WTC11 (cell line): ENCODE measurements around the gene MSS51. TPM values are rescaled to one million over a fixed set of nuclear protein-coding genes. Genes with fewer than 3 reads are reported as not detected.

Source experiments
- ATAC-seq: fragments of 200-7000 bp; cut with Tn5 transposase; 2 replicates; pipeline ENCODE4 v1.10.0; 2021; ENCODE audit warnings: mild to moderate bottlenecking, moderate library complexity
- CTCF ChIA-PET: fragments of 300-600 bp; sonication (Branson Sonifier 250); formaldehyde crosslinking; loops from one replicate; lab custom pipeline; 2021; ENCODE audit warnings: antibody characterized with exemption; lab: Charles Lee
- POLR2A ChIA-PET: fragments of 350-600 bp; sonication (Branson Sonifier 250); formaldehyde crosslinking; loops from one replicate; lab custom pipeline; 2021; ENCODE audit warnings: antibody characterized with exemption; lab: Charles Lee
- DNase-seq: peaks from one replicate; pipeline ENCODE4 v3.0.0; 2021; ENCODE audit warnings: low spot score
- H3K27ac Mint-ChIP-seq: 2 replicates; pipeline ENCODE4 v1.8.0; 2021; ENCODE audit warnings: mixed read lengths
- H3K27me3 Mint-ChIP-seq: 2 replicates; pipeline ENCODE4 v1.8.0; 2021; ENCODE audit warnings: low read depth, mild to moderate bottlenecking, moderate library complexity, mixed read lengths
- H3K36me3 Mint-ChIP-seq: 2 replicates; pipeline ENCODE4 v1.8.0; 2021; ENCODE audit warnings: mixed read lengths
- H3K4me1 Mint-ChIP-seq: 2 replicates; pipeline ENCODE4 v1.8.0; 2022; ENCODE audit warnings: mixed read lengths
- H3K4me3 Mint-ChIP-seq: 2 replicates; pipeline ENCODE4 v1.8.0; 2021; ENCODE audit warnings: mild to moderate bottlenecking, moderate library complexity, mixed read lengths
- H3K9me3 Mint-ChIP-seq: 2 replicates; pipeline ENCODE4 v1.8.0; 2021; ENCODE audit warnings: mixed read lengths
- ELF4 ChIP-seq: sonication (generic); formaldehyde crosslinking; IDR thresholded peaks from 2 replicates; pipeline ENCODE4 v1.8.1; 2022; ENCODE audit warnings: low read depth, mild to moderate bottlenecking, moderate library complexity, missing genetic modification reagents
- EMX1 ChIP-seq: fragments of 250-450 bp; sonication (Bioruptor Pico); IDR thresholded peaks from 2 replicates; pipeline ENCODE4 v1.8.0; 2021; ENCODE audit warnings: mild to moderate bottlenecking
- FOXP1 ChIP-seq: sonication (generic); formaldehyde crosslinking; IDR thresholded peaks from 2 replicates; pipeline ENCODE4 v1.8.0; 2022; ENCODE audit warnings: missing genetic modification reagents, mild to moderate bottlenecking, moderate library complexity, borderline replicate concordance
- GRHL2 ChIP-seq: fragments of 250-450 bp; sonication (Bioruptor Pico); IDR thresholded peaks from 2 replicates; pipeline ENCODE4 v1.8.0; 2022; ENCODE audit warnings: mild to moderate bottlenecking, moderate library complexity; ENCODE audit not compliant: insufficient replicate concordance, severe bottlenecking
- HMGA2 ChIP-seq: fragments of 250-450 bp; sonication (Bioruptor Pico); IDR thresholded peaks from 2 replicates; pipeline ENCODE4 v1.4.0; 2021; ENCODE audit warnings: mild to moderate bottlenecking, moderate library complexity
- IRF2 ChIP-seq: sonication (generic); formaldehyde crosslinking; IDR thresholded peaks from 2 replicates; pipeline ENCODE4 v1.8.0; 2022; ENCODE audit warnings: low read depth, missing genetic modification reagents, borderline replicate concordance
- MXD4 ChIP-seq: fragments of 250-450 bp; sonication (Bioruptor Pico); IDR thresholded peaks from 2 replicates; pipeline ENCODE4 v1.8.0; 2021; ENCODE audit warnings: mild to moderate bottlenecking, moderate library complexity, borderline replicate concordance
- NR2C2 ChIP-seq: sonication (generic); formaldehyde crosslinking; IDR thresholded peaks from 2 replicates; pipeline ENCODE4 v1.8.0; 2022; ENCODE audit warnings: mild to moderate bottlenecking, missing genetic modification reagents
- RORB ChIP-seq: fragments of 250-450 bp; sonication (Bioruptor Pico); IDR thresholded peaks from 2 replicates; pipeline ENCODE4 v1.9.0; 2021; ENCODE audit warnings: mild to moderate bottlenecking
- SOX15 ChIP-seq: fragments of 250-450 bp; sonication (Bioruptor Pico); IDR thresholded peaks from 2 replicates; pipeline ENCODE4 v1.9.0; 2021; ENCODE audit warnings: mild to moderate bottlenecking
- ZNF232 ChIP-seq: sonication (generic); formaldehyde crosslinking; IDR thresholded peaks from 2 replicates; pipeline ENCODE4 v1.8.0; 2022; ENCODE audit warnings: mild to moderate bottlenecking, missing genetic modification reagents
- total RNA-seq: library from RNA; stranded (reverse); gene quantifications from 3 replicates; pipeline ENCODE4 v1.2.3, GENCODE V29; 2021
- TF ChIP-seq, protein P1 (sequence below): sonication (generic); formaldehyde crosslinking; IDR thresholded peaks from 2 replicates; pipeline ENCODE4 v1.8.1; 2023; ENCODE audit warnings: mild to moderate bottlenecking, moderate library complexity, missing genetic modification reagents
- TF ChIP-seq, protein P2 (sequence below): sonication (generic); formaldehyde crosslinking; IDR thresholded peaks from 2 replicates; pipeline ENCODE4 v1.8.0; 2023; ENCODE audit warnings: mild to moderate bottlenecking, missing genetic modification reagents
- TF ChIP-seq, protein P3 (sequence below): sonication (generic); formaldehyde crosslinking; IDR thresholded peaks from 2 replicates; pipeline ENCODE4 v1.8.1; 2022; ENCODE audit warnings: low read depth, missing genetic modification reagents, borderline replicate concordance
- TF ChIP-seq, protein P4 (sequence below): sonication (generic); formaldehyde crosslinking; IDR thresholded peaks from 2 replicates; pipeline ENCODE4 v1.8.0; 2023; ENCODE audit warnings: missing genetic modification reagents, mild to moderate bottlenecking, borderline replicate concordance
- TF ChIP-seq, protein P5 (sequence below): sonication (generic); formaldehyde crosslinking; IDR thresholded peaks from 2 replicates; pipeline ENCODE4 v1.8.0; 2022; ENCODE audit warnings: mild to moderate bottlenecking, missing genetic modification reagents
- TF ChIP-seq, protein P6 (sequence below): sonication (generic); formaldehyde crosslinking; IDR thresholded peaks from 2 replicates; pipeline ENCODE4 v1.8.0; 2022; ENCODE audit warnings: mild to moderate bottlenecking, missing genetic modification reagents
- TF ChIP-seq, protein P7 (sequence below): fragments of 200-600 bp; IDR thresholded peaks from 2 replicates; pipeline ENCODE4 v1.8.0; 2022; ENCODE audit warnings: antibody characterized with exemption

Gene MSS51
- total RNA-seq, 1 experiment from 2014 or later: 3.0 TPM

DNA sequence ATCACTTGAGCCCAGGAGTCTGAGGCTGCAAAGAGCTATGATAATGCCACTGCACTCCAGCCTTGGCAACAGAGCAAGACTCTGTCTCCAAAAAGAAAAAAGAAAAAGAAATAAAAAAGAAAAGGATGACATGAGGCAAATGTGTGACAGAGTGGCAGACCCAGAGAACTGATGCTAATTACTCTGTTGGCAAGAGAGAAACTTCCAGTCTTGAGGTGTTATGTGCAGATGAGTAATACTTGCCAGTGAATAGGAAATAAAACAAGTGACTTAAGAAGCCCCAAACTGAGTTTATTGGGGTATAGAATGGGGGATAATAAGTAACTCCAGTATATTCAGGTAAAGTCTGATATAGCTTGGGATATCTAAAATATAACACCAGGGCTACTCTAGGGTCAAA is 10.1 kb downstream of the MSS51 start:
- Mint-ChIP-seq H3K27me3 (no peaks in the 10 kb centered on the region), H3K36me3 (peaks cover 23% of the 10 kb centered on the region), H3K9me3 (no peaks in the 10 kb centered on the region), H3K4me3 (no peak overlapping the region), H3K4me1 (no peaks in the 10 kb centered on the region), H3K27ac (no peak overlapping the region)
- no peak for ATAC-seq
- TF ChIP-seq HMGA2 (CRISPR knock-in tag) (no peak), NR2C2 (CRISPR knock-in tag) (no peak), GRHL2 (CRISPR knock-in tag) (no peak), IRF2 (no peak), RORB (CRISPR knock-in tag) (no peak), EMX1 (CRISPR knock-in tag) (no peak), MXD4 (no peak), ZNF232 (CRISPR knock-in tag) (no peak), FOXP1 (CRISPR knock-in tag) (no peak), ELF4 (CRISPR knock-in tag) (no peak)
- TF ChIP-seq, protein P1, sequence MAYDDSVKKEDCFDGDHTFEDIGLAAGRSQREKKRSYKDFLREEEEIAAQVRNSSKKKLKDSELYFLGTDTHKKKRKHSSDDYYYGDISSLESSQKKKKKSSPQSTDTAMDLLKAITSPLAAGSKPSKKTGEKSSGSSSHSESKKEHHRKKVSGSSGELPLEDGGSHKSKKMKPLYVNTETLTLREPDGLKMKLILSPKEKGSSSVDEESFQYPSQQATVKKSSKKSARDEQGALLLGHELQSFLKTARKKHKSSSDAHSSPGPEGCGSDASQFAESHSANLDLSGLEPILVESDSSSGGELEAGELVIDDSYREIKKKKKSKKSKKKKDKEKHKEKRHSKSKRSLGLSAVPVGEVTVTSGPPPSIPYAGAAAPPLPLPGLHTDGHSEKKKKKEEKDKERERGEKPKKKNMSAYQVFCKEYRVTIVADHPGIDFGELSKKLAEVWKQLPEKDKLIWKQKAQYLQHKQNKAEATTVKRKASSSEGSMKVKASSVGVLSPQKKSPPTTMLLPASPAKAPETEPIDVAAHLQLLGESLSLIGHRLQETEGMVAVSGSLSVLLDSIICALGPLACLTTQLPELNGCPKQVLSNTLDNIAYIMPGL (CRISPR knock-in tag): no peak
- TF ChIP-seq, protein P2, sequence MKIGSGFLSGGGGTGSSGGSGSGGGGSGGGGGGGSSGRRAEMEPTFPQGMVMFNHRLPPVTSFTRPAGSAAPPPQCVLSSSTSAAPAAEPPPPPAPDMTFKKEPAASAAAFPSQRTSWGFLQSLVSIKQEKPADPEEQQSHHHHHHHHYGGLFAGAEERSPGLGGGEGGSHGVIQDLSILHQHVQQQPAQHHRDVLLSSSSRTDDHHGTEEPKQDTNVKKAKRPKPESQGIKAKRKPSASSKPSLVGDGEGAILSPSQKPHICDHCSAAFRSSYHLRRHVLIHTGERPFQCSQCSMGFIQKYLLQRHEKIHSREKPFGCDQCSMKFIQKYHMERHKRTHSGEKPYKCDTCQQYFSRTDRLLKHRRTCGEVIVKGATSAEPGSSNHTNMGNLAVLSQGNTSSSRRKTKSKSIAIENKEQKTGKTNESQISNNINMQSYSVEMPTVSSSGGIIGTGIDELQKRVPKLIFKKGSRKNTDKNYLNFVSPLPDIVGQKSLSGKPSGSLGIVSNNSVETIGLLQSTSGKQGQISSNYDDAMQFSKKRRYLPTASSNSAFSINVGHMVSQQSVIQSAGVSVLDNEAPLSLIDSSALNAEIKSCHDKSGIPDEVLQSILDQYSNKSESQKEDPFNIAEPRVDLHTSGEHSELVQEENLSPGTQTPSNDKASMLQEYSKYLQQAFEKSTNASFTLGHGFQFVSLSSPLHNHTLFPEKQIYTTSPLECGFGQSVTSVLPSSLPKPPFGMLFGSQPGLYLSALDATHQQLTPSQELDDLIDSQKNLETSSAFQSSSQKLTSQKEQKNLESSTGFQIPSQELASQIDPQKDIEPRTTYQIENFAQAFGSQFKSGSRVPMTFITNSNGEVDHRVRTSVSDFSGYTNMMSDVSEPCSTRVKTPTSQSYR (CRISPR knock-in tag): no peak
- TF ChIP-seq, protein P3, sequence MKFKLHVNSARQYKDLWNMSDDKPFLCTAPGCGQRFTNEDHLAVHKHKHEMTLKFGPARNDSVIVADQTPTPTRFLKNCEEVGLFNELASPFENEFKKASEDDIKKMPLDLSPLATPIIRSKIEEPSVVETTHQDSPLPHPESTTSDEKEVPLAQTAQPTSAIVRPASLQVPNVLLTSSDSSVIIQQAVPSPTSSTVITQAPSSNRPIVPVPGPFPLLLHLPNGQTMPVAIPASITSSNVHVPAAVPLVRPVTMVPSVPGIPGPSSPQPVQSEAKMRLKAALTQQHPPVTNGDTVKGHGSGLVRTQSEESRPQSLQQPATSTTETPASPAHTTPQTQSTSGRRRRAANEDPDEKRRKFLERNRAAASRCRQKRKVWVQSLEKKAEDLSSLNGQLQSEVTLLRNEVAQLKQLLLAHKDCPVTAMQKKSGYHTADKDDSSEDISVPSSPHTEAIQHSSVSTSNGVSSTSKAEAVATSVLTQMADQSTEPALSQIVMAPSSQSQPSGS (CRISPR knock-in tag): no peak
- TF ChIP-seq, protein P4, sequence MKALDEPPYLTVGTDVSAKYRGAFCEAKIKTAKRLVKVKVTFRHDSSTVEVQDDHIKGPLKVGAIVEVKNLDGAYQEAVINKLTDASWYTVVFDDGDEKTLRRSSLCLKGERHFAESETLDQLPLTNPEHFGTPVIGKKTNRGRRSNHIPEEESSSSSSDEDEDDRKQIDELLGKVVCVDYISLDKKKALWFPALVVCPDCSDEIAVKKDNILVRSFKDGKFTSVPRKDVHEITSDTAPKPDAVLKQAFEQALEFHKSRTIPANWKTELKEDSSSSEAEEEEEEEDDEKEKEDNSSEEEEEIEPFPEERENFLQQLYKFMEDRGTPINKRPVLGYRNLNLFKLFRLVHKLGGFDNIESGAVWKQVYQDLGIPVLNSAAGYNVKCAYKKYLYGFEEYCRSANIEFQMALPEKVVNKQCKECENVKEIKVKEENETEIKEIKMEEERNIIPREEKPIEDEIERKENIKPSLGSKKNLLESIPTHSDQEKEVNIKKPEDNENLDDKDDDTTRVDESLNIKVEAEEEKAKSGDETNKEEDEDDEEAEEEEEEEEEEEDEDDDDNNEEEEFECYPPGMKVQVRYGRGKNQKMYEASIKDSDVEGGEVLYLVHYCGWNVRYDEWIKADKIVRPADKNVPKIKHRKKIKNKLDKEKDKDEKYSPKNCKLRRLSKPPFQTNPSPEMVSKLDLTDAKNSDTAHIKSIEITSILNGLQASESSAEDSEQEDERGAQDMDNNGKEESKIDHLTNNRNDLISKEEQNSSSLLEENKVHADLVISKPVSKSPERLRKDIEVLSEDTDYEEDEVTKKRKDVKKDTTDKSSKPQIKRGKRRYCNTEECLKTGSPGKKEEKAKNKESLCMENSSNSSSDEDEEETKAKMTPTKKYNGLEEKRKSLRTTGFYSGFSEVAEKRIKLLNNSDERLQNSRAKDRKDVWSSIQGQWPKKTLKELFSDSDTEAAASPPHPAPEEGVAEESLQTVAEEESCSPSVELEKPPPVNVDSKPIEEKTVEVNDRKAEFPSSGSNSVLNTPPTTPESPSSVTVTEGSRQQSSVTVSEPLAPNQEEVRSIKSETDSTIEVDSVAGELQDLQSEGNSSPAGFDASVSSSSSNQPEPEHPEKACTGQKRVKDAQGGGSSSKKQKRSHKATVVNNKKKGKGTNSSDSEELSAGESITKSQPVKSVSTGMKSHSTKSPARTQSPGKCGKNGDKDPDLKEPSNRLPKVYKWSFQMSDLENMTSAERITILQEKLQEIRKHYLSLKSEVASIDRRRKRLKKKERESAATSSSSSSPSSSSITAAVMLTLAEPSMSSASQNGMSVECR: no peak
- ChIA-PET POLR2A (no interaction called here), CTCF (interaction anchor here (0.6 kb wide), 1 partner anchor 270 kb away, joined by 3 read pairs; no protein-coding TSS in a partner anchor)
- no peak for DNase-seq

DNA sequence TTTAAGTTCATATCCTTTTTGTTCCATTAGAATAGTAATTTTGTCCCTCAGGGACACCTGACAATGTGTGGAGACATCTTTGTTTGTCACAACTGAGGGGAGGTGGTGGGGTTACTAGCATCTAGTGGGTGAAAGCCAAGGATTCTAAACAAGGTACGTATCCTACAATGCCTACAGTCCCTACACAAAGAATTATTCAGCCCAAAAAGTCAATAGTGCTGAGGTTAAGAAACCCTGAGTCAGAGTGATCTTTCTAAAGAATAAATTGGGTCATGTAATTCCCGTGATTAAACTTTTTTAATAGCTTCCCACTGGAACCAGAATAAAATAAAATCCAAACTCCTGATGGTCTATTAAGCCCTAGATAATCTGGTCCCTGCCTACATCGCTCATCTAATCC is 16.8 kb downstream of the MSS51 start:
- Mint-ChIP-seq H3K9me3 (no peaks in the 10 kb centered on the region), H3K27me3 (no peaks in the 10 kb centered on the region), H3K36me3 (no peaks in the 10 kb centered on the region), H3K4me1 (peaks cover 19% of the 10 kb centered on the region), H3K27ac (no peak overlapping the region), H3K4me3 (no peak overlapping the region)
- ChIA-PET POLR2A (no interaction called here), CTCF (no interaction called here)
- ATAC-seq (no peak), DNase-seq (no peak)
- no peak for TF ChIP-seq ZNF232 (CRISPR knock-in tag)
- no peak for TF ChIP-seq EMX1 (CRISPR knock-in tag)
- TF ChIP-seq, protein P5, sequence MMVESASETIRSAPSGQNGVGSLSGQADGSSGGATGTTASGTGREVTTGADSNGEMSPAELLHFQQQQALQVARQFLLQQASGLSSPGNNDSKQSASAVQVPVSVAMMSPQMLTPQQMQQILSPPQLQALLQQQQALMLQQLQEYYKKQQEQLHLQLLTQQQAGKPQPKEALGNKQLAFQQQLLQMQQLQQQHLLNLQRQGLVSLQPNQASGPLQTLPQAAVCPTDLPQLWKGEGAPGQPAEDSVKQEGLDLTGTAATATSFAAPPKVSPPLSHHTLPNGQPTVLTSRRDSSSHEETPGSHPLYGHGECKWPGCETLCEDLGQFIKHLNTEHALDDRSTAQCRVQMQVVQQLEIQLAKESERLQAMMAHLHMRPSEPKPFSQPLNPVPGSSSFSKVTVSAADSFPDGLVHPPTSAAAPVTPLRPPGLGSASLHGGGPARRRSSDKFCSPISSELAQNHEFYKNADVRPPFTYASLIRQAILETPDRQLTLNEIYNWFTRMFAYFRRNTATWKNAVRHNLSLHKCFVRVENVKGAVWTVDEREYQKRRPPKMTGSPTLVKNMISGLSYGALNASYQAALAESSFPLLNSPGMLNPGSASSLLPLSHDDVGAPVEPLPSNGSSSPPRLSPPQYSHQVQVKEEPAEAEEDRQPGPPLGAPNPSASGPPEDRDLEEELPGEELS (CRISPR knock-in tag): no peak
- TF ChIP-seq, protein P6, sequence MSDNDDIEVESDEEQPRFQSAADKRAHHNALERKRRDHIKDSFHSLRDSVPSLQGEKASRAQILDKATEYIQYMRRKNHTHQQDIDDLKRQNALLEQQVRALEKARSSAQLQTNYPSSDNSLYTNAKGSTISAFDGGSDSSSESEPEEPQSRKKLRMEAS (CRISPR knock-in tag): no peak
- TF ChIP-seq, protein P2 (CRISPR knock-in tag): no peak
- TF ChIP-seq, protein P7, sequence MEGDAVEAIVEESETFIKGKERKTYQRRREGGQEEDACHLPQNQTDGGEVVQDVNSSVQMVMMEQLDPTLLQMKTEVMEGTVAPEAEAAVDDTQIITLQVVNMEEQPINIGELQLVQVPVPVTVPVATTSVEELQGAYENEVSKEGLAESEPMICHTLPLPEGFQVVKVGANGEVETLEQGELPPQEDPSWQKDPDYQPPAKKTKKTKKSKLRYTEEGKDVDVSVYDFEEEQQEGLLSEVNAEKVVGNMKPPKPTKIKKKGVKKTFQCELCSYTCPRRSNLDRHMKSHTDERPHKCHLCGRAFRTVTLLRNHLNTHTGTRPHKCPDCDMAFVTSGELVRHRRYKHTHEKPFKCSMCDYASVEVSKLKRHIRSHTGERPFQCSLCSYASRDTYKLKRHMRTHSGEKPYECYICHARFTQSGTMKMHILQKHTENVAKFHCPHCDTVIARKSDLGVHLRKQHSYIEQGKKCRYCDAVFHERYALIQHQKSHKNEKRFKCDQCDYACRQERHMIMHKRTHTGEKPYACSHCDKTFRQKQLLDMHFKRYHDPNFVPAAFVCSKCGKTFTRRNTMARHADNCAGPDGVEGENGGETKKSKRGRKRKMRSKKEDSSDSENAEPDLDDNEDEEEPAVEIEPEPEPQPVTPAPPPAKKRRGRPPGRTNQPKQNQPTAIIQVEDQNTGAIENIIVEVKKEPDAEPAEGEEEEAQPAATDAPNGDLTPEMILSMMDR: no peak
- no peak for TF ChIP-seq SOX15 (CRISPR knock-in tag)
